Nephron progenitor cell (in vitro differentiated cells): ENCODE results near the gene SLC7A6.
A peak's percentile ranks its signal among the peaks of the same experiment; 100 is the strongest.

ENCODE experiments used
- DNase-seq: peaks from one replicate; pipeline ENCODE4 v3.0.0; 2021
- H3K27ac Mint-ChIP-seq: 2 replicates; pipeline ENCODE4 v1.8.0; 2021; ENCODE audit warnings: mild to moderate bottlenecking, moderate library complexity, mixed read lengths
- H3K27me3 Mint-ChIP-seq: 2 replicates; pipeline ENCODE4 v1.8.0; 2021; ENCODE audit warnings: mild to moderate bottlenecking, low read depth, mixed read lengths; ENCODE audit not compliant: poor library complexity
- H3K36me3 Mint-ChIP-seq: 2 replicates; pipeline ENCODE4 v1.8.0; 2021; ENCODE audit warnings: low read depth, mixed read lengths
- H3K4me1 Mint-ChIP-seq: 2 replicates; pipeline ENCODE4 v1.8.0; 2021; ENCODE audit warnings: mixed read lengths
- H3K4me3 Mint-ChIP-seq: 2 replicates; pipeline ENCODE4 v1.8.0; 2021; ENCODE audit warnings: mild to moderate bottlenecking, moderate library complexity, mixed read lengths
- H3K9me3 Mint-ChIP-seq: 2 replicates; pipeline ENCODE4 v1.8.0; 2021; ENCODE audit warnings: mild to moderate bottlenecking, moderate library complexity, mixed read lengths
- TF ChIP-seq, protein P1 (sequence below): fragments of 200-600 bp; sonication (generic); IDR thresholded peaks from 2 replicates; pipeline ENCODE4 v1.5.0; 2021; ENCODE audit warnings: antibody characterized with exemption

SLC7A6 gene

GRCh38 chr16:68313116-68313515 is 48.8 kb downstream of the SLC7A6 start:
- peaks cover 33% of the 10 kb centered on the region for H3K4me1 Mint-ChIP-seq
- peak overlapping the region; percentile 44 for H3K27ac Mint-ChIP-seq
- H3K27me3 Mint-ChIP-seq, result no peaks in the 10 kb centered on the region
- TF ChIP-seq, protein P1, sequence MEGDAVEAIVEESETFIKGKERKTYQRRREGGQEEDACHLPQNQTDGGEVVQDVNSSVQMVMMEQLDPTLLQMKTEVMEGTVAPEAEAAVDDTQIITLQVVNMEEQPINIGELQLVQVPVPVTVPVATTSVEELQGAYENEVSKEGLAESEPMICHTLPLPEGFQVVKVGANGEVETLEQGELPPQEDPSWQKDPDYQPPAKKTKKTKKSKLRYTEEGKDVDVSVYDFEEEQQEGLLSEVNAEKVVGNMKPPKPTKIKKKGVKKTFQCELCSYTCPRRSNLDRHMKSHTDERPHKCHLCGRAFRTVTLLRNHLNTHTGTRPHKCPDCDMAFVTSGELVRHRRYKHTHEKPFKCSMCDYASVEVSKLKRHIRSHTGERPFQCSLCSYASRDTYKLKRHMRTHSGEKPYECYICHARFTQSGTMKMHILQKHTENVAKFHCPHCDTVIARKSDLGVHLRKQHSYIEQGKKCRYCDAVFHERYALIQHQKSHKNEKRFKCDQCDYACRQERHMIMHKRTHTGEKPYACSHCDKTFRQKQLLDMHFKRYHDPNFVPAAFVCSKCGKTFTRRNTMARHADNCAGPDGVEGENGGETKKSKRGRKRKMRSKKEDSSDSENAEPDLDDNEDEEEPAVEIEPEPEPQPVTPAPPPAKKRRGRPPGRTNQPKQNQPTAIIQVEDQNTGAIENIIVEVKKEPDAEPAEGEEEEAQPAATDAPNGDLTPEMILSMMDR, result no peak
- peaks cover 19% of the 10 kb centered on the region for H3K36me3 Mint-ChIP-seq
- DNase-seq, result no peak
- no peak overlapping the region for H3K4me3 Mint-ChIP-seq
- no peaks in the 10 kb centered on the region for H3K9me3 Mint-ChIP-seq

- Mint-ChIP-seq H3K4me3 (no peak overlapping the region), H3K36me3 (peaks cover 39% of the 10 kb centered on the region), H3K27me3 (no peaks in the 10 kb centered on the region), H3K27ac (peak overlapping the region; percentile 23), H3K9me3 (no peaks in the 10 kb centered on the region), H3K4me1 (no peaks in the 10 kb centered on the region)
- TF ChIP-seq, protein P1, result no peak
- DNase-seq, result no peak
Measured at GRCh38 chr16:68319185-68319908, 55.0 kb downstream of the SLC7A6 start.

GRCh38 chr16:68324336-68324735 is 60.0 kb downstream of the SLC7A6 start:
- no peak for DNase-seq
- H3K36me3 Mint-ChIP-seq, result peaks cover 28% of the 10 kb centered on the region

DNA sequence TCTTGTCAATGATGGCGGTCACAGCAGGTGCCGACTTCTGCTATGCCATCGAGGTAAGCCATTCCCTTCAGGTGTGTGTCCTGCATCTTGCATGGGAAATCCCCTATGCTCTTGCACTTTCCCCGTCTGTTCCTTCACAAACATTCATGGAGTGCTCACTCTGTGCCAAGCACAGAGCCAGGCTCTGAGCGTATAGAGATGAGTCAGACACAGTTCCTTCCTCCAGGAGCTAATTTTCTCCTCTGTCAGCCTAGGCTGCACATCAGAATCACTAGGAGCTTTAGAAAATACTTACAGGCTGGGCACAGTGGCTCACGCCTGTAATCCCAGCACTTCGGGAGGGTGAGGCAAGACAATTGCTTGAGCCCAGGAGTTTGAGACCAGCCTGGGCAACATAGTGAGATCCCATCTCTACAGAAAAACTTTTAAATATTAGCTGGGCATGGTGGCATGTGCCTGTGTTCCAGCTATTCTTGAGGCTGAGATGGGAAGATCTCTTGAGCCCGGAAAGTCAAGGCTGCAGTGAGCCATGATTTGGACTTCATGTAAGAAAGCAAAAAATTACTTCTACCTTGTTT is 60.5 kb downstream of the SLC7A6 start:
- TF ChIP-seq, protein P1, result no peak
- H3K9me3 Mint-ChIP-seq, result no peaks in the 10 kb centered on the region
- H3K27ac Mint-ChIP-seq, result no peak overlapping the region
- no peak overlapping the region for H3K4me3 Mint-ChIP-seq
- H3K36me3 Mint-ChIP-seq, result peaks cover 23% of the 10 kb centered on the region
- H3K4me1 Mint-ChIP-seq, result peaks cover 5% of the 10 kb centered on the region
- no peak for DNase-seq
- H3K27me3 Mint-ChIP-seq, result no peaks in the 10 kb centered on the region

More at GRCh38 chr16:68324336-68324735, 60.0 kb downstream of the SLC7A6 start:
- TF ChIP-seq, protein P1, result no peak
- H3K9me3 Mint-ChIP-seq, result no peaks in the 10 kb centered on the region
- no peaks in the 10 kb centered on the region for H3K27me3 Mint-ChIP-seq
- H3K4me1 Mint-ChIP-seq, result peaks cover 5% of the 10 kb centered on the region
- no peak overlapping the region for H3K27ac Mint-ChIP-seq
- H3K4me3 Mint-ChIP-seq, result no peak overlapping the region

DNA sequence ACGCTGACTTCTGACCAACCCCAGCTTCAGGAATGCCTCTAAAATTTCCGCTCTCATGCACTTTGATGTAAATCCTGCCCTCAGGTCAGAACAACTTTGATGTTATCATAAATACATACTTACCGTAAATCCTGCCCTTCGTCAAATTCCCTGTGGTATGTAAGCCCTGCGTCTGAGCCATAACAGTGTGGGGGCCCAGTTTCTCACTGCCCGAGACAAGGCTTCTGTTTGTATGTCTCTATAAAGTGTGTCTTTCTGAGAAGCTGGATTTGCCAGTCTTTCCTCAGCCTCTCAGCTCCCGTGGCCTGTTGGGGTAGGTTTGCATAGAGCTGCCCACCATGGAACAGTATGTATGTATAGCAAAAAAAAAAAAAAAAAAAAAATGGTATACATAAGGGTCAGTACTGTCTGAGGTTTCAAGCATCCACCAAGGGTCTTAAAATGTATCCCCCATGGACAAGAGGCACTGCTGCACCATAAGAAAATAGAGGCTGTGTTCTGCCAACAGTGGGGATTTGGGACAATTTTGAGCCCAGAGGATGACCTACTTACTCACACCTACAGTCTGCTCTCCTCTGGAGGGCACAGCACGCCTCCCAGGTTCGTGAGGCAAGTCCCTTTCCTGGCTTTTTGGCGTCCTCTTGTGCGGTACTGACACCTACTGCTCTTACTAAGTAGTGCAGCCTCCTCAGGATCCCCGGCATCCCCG is 64.0 kb downstream of the SLC7A6 start:
- H3K27me3 Mint-ChIP-seq, result no peaks in the 10 kb centered on the region
- H3K9me3 Mint-ChIP-seq, result no peaks in the 10 kb centered on the region
- H3K36me3 Mint-ChIP-seq, result peaks cover 23% of the 10 kb centered on the region
- H3K27ac Mint-ChIP-seq, result peak overlapping the region; percentile 74
- H3K4me3 Mint-ChIP-seq, result no peak overlapping the region
- TF ChIP-seq, protein P1, result peak; percentile 86
- DNase-seq, result peak; percentile 75
- H3K4me1 Mint-ChIP-seq, result peaks cover 5% of the 10 kb centered on the region
